ENCODE data around the gene LRRC8E.

The LRRC8E gene

DNA sequence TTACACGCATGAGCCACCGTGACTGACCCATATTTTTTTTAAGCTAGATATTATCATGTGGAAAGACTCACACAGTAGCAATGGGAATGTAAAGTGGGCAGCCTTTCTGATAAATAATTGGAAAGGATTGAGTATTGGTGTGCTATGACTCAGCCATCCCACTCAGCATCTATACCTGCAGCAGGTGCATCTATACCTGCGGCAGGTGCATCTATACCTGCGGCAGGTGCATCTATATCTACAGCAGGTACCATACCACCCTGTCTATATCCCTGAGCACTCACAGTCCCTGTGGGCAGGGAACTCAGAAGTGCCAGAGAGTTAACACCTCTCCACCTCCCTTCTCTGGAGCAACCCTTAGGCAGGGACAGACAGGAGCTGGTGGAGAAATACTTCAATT lies 5.2 kb upstream of the LRRC8E start:
- H3K27me3 ChIP-seq (ENCODE audit: insufficient read depth, low read depth): peaks cover 27% of the 10 kb centered on the region
- H3K4me2 ChIP-seq: no peak overlapping the region
- H2AFZ ChIP-seq (ENCODE audit: low read depth): no peak overlapping the region
- H3K27ac ChIP-seq: no peak overlapping the region
- no peak overlapping the region for H3K4me3 ChIP-seq (IDR thresholded peaks at IDR 0.05; ENCODE audit: insufficient read depth, low read depth, low read length)
- TF ChIP-seq, protein P1, sequence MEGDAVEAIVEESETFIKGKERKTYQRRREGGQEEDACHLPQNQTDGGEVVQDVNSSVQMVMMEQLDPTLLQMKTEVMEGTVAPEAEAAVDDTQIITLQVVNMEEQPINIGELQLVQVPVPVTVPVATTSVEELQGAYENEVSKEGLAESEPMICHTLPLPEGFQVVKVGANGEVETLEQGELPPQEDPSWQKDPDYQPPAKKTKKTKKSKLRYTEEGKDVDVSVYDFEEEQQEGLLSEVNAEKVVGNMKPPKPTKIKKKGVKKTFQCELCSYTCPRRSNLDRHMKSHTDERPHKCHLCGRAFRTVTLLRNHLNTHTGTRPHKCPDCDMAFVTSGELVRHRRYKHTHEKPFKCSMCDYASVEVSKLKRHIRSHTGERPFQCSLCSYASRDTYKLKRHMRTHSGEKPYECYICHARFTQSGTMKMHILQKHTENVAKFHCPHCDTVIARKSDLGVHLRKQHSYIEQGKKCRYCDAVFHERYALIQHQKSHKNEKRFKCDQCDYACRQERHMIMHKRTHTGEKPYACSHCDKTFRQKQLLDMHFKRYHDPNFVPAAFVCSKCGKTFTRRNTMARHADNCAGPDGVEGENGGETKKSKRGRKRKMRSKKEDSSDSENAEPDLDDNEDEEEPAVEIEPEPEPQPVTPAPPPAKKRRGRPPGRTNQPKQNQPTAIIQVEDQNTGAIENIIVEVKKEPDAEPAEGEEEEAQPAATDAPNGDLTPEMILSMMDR (conservative IDR thresholded peaks at IDR 0.05; ENCODE audit: low read depth, low read length): no peak
- H3K36me3 ChIP-seq (ENCODE audit: insufficient read depth): no peaks in the 10 kb centered on the region
- no peaks in the 10 kb centered on the region for H3K4me1 ChIP-seq (ENCODE audit: low read depth, poor library complexity, severe bottlenecking)
- H3K9ac ChIP-seq: no peak overlapping the region
- no peaks in the 10 kb centered on the region for H3K79me2 ChIP-seq (ENCODE audit: insufficient read depth, low read depth)
- H4K20me1 ChIP-seq (ENCODE audit: insufficient read depth): no peaks in the 10 kb centered on the region

DNA sequence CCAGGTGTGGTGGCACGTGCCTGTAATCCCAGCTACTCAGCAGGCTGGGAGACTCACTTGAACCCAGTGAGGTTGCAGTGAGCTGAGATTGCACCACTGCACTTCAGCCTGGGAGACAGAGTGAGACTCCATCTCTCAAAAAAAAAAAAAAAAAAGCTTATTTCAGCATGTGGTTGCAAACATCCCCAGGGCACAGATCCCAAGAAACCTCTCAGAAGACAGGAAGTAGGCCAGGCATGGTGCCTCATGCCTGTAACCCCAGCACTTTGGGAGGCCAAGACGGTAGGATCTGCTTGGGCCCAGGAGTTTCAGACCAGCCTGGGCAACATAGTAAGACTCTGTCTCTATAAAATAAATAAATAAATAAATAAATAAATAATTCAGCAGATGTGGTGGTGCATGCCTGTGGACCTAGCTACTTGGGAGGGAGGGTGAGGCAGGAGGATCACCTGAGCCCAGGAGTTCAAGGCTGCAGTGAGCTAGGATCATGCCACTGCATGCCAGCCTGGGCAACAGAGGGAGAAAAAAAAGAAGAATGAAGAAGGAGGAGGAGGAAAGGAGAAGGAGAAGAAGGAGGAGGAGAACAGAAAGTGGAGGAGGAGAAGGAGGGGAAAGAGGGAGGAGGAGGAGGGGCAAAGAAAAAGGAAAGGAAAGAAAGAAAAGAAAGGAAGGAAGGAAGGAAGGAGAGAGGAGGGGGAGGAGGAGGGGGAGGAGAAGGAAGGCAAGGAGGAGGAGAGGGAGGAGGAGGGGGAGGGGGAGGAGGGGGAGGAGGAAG lies 4.3 kb upstream of the LRRC8E start:
- H3K4me2 ChIP-seq: no peak overlapping the region
- no peak overlapping the region for H3K4me3 ChIP-seq (IDR thresholded peaks at IDR 0.05; ENCODE audit: insufficient read depth, low read depth, low read length)
- no peak overlapping the region for H3K27ac ChIP-seq
- no peak overlapping the region for H2AFZ ChIP-seq (ENCODE audit: low read depth)
- no peaks in the 10 kb centered on the region for H3K79me2 ChIP-seq (ENCODE audit: insufficient read depth, low read depth)
- TF ChIP-seq, protein P1 (conservative IDR thresholded peaks at IDR 0.05; ENCODE audit: low read depth, low read length): no peak
- no peaks in the 10 kb centered on the region for H3K36me3 ChIP-seq (ENCODE audit: insufficient read depth)
- no peak overlapping the region for H3K9ac ChIP-seq
- H4K20me1 ChIP-seq (ENCODE audit: insufficient read depth): no peaks in the 10 kb centered on the region
- H3K4me1 ChIP-seq (ENCODE audit: low read depth, poor library complexity, severe bottlenecking): no peaks in the 10 kb centered on the region
- peaks cover 32% of the 10 kb centered on the region for H3K27me3 ChIP-seq (ENCODE audit: insufficient read depth, low read depth)

DNA sequence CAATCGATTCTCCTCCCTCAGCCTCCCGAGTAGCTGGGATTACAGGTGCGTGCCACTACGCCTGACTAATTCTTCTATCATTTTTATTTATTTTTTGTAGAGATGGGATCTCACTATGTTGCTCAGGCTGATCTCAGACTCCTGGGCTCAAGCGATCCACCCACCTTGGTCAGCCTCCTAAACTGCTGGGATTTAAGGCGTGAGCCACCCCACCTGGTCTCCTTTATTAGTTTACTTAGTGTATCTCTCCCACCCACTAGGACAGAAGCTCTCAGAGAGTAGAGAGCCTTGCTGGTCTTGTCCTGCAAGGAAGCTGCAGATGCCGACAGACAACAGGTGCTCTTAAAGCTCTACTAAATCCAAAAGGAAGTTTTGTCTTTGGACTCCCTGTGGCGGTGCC lies 2.5 kb upstream of the LRRC8E start:
- Histone ChIP-seq H3K27me3 (ENCODE audit: insufficient read depth, low read depth) (peaks cover 45% of the 10 kb centered on the region), H3K4me1 (ENCODE audit: low read depth, poor library complexity, severe bottlenecking) (no peaks in the 10 kb centered on the region), H4K20me1 (ENCODE audit: insufficient read depth) (no peaks in the 10 kb centered on the region), H3K4me3 (IDR thresholded peaks at IDR 0.05; ENCODE audit: insufficient read depth, low read depth, low read length) (no peak overlapping the region), H3K36me3 (ENCODE audit: insufficient read depth) (no peaks in the 10 kb centered on the region), H3K4me2 (no peak overlapping the region), H3K79me2 (ENCODE audit: insufficient read depth, low read depth) (no peaks in the 10 kb centered on the region), H3K9ac (no peak overlapping the region), H2AFZ (ENCODE audit: low read depth) (no peak overlapping the region), H3K27ac (no peak overlapping the region)
- TF ChIP-seq, protein P1 (conservative IDR thresholded peaks at IDR 0.05; ENCODE audit: low read depth, low read length): no peak

DNA sequence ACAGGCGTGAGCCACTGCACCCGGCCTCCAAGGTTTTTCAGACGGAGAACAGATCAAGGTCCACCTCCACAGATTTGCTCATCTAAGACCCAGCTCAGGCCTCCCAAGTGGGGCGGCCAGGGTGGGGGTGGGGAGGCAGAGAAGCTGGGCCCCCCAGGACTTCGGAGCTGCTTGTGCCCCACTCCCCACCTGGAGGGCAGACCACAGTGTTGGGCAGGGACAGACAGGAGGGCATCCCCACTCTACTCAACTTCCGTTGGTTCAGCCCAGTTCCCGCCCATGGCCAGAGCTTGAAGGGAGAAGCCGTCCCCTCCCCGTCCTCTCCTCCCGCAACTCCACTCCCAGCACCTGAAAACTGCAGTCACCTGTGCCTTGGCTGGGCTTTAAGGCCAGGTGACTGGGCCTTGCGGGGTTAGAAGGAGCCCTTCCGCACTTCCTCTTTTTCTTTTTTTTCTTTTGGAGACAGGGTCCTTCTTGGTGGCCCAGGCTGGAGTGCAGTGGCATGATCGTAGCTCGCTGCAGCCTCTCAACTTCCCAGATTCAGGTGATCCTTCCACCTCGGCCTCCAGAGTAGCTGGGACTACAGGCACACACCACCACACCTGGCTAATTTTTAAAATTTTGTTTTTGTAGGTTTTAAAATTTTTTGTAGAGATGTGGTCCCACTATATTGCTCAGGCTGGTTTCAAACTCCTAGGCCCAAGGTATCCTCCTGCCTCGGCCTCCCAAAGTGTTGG lies 734 bp upstream of the LRRC8E start:
- H3K36me3 ChIP-seq (ENCODE audit: insufficient read depth): no peaks in the 10 kb centered on the region
- no peaks in the 10 kb centered on the region for H4K20me1 ChIP-seq (ENCODE audit: insufficient read depth)
- H3K4me2 ChIP-seq: no peak overlapping the region
- H3K9ac ChIP-seq: no peak overlapping the region
- H3K4me1 ChIP-seq (ENCODE audit: low read depth, poor library complexity, severe bottlenecking): no peaks in the 10 kb centered on the region
- H3K4me3 ChIP-seq (IDR thresholded peaks at IDR 0.05; ENCODE audit: insufficient read depth, low read depth, low read length): no peak overlapping the region
- no peak overlapping the region for H3K27ac ChIP-seq
- no peaks in the 10 kb centered on the region for H3K79me2 ChIP-seq (ENCODE audit: insufficient read depth, low read depth)
- peaks cover 54% of the 10 kb centered on the region for H3K27me3 ChIP-seq (ENCODE audit: insufficient read depth, low read depth)
- no peak overlapping the region for H2AFZ ChIP-seq (ENCODE audit: low read depth)
- TF ChIP-seq, protein P1 (conservative IDR thresholded peaks at IDR 0.05; ENCODE audit: low read depth, low read length): no peak

Measured in KMS-11 (cell line).